Measurements from ENCODE around the gene KIAA1958.

KIAA1958 gene

DNA sequence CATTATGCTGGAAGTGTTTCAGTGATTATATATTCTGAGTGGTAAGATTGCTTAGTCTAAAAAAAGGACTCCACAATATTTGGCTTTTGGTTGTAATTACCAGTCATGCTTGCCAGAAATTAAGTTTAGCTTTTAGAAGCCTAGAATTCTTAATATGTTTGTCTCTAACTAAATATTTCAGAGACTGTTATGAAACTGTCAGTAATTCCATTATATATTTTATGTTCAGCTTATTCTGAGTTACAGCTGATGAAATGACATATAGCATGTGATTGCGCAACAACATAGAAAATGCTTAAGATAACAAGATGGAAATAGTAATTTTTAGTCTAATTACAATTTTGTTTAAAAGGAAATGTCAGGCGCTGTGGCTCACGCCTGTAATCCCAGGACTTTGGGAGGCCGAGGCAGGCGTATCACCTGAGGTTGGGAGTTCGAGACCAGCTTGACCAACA is 44.2 kb downstream of the KIAA1958 start:
- DNase-seq: no peak

DNA sequence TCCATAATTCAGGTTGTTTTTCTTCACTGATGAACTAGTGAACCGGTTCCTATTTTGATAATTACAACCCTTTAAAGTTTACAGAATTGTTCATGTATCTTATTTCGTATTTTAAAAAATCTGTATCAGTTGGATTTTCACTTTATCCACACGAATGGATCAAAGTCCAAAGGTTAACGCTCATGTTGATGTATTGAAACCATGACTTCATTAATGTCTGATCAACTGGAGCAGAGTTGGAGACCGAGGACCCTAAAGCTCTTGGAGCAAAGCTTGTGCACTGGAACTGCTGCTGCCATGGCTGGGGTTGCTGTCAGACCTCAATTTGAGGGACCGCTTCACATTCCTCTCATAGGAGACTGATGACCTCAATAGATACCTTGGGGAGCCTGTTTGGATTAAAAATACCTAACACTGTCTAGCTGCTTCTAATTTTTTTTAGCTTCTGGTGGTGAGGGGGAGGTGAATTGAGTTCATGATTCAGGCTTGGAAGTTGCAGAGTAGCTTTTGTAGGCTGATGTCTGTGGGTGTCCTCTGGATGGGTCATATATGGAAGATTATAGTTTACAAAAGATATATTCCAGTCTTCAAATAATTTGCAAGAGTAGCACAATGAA is 45.1 kb downstream of the KIAA1958 start:
- no peak for DNase-seq

DNA sequence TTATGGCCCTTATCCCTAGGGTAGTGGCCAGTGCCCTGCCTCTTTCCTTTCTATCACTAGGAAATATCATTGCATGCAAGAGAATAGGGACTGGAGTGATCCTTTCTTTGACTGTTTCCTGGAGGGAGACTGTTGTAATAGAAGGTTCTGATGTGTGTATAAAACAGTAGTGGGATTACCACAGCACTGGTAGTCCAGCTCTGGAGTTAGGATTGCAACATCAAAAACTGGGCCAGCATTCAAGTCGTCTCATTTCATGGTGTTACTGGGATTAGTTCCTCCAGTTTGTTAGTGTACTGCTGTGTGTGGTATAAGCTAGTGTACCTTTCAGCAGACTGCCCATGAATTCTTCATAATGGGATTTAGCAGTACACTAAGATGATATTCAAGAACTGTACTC is 45.8 kb downstream of the KIAA1958 start:
- no peak for DNase-seq

DNA sequence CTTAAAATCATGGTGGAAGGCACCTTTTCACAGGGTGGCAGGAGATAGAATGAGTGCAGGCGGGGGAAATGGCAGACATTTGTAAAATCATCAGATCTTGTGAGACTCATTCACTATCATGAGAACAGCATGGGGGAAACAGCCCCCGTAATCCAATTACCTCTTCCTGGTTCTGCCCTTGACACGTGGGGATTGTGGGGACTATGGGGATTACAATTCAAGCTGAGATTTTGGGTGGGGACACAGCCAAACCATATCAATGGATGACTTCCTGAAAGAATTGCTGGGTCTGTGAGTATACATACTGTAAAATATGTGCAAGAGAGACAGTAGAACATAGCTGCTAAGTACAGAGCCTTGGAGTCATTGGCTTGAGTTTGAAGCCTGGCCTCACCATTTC is 47.0 kb downstream of the KIAA1958 start:
- no peak for DNase-seq

DNA sequence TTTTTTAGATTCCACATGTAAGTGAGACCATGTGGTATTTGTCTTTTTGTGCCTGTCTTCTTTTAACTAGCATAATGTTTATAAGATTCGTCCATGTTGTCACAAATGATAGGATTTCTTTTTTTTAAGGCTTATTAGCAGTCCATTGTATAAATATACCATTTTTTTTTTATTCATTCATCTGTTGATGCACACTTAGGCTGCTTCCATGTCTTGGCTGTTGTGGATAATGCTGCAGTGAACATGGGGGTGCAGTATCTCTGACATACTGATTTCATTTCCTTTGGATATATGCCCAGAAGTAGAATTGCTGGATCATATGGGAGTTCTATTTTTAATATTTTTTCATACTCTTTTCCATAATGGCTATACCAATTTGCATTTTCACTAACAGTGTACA is 48.7 kb downstream of the KIAA1958 start:
- no peak for DNase-seq

DNA sequence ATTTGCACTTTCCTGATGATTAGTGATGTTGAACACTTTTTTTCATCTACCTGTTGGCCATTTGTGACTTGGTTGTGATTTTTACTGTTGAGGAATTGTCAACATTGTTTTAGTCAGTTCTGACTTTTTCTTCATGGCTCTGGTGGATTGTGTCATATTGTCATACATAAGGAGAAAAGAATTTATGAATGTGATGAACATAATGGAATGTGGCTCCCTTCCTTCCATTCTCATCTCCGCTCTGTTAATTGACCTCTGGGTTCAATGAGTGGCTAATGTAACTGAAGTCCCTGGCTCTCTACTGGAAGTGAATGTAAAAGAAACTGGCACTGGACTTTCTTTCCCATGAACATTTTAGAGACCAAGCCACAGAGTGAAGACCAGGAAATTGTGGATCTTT is 49.2 kb downstream of the KIAA1958 start:
- DNase-seq: no peak

DNA sequence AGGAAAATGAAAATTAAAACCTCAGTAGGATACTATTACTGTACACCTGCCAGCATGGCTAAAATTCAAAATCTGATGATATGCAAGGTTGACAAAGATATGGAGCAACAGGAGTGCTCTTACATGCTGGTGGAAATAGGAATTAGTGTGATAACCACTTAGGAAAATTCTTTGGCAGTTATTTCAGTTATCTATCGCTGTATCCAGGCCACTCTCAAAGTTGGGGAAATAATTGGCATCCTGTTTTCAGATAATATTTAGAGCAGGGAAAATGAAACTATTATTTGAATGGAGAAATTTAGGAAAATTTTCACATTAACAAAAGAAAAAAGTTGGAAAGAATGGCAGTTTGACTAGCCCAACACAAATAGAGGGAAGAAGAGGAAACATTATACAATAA is 50.9 kb downstream of the KIAA1958 start:
- DNase-seq: no peak

DNA sequence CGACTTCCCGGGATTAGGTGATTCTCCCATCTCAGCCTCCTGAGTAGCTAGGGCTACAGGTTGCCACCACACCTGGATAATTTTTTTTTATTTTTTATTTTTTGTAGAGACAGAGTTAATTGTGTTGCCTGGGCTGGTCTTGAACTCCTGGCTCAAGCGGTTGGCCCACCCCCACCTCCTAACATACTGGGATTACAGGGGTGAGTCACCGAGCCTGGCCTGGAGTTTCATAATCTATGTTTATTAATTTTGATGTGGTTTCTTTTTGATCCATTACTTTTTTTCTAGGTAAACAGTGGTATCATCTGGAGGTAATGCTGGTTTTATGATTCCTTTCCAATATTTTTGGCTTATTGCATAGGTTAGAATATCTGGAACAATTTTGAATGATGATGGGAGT is 54.2 kb downstream of the KIAA1958 start:
- no peak for DNase-seq

DNA sequence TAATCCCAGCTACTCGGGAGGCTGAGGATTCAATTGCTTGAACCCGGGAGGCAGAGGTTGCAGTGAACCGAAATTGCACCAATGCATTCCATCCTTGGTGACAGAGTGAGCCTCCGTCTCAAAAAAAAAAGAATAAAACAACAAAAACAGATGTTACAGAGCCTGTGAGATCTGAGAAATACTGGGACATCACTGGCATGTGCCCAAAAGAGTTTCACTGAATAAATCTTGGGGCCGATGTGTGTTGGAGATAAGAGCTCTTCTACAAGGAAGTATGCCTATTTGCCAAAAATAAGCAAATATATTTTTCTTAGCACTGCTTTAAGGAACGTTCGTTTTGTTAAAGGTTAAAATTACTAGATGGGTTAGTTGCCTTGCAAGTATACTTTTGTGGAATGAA is 55.1 kb downstream of the KIAA1958 start:
- DNase-seq: no peak

DNA sequence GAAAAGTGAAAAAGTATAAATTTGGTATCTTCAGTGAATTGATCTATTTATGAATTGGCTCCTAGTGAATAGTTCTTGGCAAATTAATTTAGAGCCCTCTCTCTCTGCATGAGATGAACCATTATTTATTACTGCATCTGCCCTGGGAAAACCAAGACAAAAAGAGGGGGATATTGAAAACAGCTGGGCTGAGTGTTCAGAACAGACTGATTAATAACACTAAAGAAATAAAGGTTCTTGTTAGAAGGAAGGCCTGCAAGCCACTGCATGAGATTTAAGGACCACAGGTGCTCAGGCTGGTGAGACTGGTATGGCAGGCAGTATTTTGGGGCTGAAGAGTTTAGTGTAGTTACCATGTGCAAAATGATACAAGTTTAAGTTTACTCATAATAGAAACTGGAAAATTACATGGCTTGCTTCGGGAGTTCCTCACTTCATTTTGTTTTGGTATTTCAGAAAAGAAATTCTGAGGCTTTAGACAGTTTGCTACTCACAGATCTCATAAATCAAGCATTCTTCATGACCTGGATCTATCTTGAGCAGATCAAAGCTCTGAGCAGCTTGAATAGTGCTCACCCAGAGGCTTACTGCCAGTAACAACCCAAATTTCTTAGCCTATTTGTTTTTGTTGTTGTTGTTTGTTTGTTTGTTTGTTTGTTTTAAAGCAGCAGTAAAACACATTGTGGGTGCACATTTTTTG is 56.1 kb downstream of the KIAA1958 start:
- no peak for DNase-seq

DNA sequence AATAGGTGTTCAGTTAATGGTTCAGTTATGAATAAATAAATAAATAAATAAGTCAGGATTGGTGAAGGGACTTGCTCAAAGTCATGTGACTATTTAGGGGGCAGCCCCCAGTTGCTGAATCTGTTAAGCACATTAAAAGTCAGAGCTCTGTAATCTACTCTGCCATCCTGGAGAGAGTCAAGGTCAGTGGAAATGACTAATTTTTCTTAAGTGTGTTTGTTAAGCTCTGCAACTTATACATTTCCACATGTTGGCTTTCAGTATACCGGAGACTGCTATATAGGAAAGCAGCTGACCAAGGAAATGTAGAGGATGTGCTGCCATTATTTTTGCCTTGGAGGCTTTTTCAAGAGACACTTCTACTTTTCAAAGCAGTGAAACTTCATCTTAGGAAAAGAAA is 57.9 kb downstream of the KIAA1958 start:
- DNase-seq: no peak

DNA sequence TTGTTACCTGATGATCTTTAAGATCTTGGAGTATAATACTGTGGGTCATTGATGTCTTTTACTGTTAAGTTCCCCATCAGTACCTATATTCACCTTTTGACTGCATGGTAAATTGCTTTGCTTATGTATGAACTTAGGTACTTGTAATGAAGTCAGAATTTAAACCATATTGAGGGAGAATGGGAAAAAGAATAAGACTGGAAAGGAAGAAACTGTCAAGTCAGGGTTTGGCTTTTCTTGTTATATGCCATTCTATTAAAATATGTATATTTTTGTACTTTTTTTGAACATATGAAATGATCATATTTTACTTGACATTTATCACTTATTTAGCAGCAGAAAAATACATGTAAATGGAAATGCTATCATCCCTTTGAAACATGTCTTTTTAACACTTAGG is 58.6 kb downstream of the KIAA1958 start:
- no peak for DNase-seq

DNA sequence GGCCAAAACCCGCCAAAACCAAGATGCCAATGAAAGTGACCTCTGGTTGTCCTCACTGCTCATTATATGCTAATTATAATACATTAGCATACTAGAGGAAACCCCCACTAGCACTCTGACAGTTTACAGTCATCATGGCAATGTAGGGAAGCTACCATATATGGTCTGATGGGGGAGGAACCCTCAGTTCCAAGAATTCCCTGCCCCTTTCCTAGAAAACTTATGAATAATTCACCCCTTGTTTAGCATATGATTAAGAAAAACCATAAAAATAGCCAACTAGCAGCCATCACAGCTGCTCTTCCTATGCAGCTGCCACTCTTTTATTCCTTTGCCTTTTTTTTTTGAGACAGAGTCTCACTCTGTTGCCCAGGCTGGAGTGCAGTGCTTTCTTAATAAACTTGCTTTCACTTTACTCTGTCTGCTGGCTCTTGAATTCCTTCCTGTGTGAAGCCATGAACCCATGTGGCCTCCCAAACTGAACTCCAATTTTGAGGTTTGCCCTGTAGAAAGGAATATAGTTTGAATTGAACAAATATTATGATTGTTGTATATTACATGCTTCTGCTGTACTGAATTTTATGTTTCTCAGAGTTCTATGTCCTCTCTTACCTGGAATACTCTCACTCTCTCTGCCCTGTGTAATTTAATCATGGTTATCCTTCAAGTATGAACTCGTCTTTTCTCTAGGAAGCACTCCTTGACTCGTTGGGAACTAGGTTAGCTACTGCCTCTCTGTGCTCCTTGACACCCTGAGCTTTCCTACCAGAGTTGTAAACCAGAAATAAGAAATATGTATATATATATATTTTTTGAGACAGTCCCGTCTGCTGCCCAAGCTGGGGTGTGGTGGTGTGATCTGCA is 59.8 kb downstream of the KIAA1958 start:
- DNase-seq: no peak

DNA sequence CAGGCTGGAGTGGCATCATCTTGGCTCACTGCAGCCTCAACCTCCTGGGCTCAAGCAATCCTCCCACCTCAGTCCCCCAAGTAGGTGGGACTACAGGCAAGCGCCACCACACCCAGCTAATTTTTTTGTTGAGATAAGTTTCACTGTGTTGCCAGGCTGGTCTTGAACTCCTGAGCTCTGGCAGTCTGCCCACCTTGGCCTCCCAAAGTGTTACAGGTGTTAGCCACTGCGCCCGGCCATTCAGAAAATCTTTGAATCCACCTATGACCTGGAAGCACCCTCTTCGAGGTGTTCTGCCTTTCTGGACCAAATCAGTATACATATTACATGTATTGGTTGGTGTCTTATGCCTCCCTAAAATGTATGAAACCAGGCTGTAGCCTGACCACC is 61.4 kb downstream of the KIAA1958 start:
- no peak for DNase-seq

DNA sequence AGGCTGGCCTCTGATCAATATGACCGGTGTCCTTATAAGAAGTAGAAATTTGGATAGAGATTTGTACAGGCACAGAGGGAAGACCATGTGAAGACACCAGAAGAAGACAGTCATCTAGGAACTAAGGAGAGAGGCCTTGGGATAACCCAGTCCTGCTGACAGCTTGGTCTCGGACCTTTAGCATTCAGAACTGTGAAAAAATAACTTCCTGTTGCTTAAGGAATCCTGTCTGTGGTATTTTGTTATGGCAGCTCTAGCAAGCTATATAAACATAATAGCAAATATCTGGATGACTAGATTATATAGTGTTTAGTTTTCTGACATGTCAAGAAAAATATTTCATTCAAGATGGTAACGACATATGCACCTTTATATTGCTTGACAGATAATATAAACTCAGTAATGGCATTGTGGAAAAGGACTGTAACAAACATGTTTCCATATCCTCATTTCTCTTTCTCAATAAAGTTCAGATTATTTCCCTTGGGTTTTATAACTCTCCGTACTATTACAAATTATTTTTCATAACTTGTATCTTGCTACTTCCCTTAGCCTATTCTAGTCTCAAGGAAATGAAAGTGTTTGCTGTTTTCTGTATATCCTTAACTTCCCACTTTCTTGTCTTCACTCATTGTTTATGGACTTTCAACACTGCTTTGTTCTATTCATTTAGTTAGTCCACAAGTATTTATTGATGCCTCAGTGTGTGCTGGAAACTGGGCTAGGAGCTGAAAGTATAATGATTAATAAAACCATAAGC is 62.4 kb downstream of the KIAA1958 start:
- no peak for DNase-seq

DNA sequence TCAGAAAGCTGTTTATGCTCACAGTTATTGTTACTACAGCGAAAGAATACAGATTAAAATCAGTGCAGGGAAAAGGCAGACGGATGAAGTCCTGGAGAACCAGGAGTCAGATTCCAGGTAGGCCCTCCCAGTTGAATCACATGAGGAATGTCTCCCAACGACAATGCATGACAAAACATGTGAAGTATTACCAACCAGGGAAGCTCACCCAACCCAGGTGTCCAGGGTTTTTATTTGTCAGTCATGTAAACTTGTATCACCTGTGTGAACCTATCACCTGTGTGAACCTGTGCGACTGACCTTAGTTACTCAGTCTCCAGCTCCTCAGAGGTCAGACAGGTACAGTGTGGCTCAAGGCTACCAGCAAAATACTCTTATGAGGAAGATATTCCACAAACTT is 63.9 kb downstream of the KIAA1958 start:
- DNase-seq: no peak

DNA sequence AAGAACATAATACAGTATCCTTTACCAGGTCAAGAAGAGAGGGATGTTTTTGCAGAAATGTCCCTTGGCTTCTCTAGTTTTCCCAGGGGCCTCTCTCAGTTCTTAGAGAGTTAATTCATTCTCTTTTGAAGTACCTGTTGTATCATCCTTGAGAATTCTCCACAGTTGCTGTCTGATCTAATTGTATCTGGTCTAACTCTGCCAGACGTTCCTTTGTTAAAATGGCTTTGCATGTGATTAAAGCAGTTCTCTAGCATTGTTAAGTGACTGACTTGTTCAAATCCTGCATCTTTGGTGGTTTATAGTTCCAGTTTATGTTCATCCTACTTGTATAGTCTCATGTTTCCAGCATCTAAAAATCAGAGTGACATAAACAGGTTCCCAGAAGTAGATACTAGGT is 65.0 kb downstream of the KIAA1958 start:
- no peak for DNase-seq

DNA sequence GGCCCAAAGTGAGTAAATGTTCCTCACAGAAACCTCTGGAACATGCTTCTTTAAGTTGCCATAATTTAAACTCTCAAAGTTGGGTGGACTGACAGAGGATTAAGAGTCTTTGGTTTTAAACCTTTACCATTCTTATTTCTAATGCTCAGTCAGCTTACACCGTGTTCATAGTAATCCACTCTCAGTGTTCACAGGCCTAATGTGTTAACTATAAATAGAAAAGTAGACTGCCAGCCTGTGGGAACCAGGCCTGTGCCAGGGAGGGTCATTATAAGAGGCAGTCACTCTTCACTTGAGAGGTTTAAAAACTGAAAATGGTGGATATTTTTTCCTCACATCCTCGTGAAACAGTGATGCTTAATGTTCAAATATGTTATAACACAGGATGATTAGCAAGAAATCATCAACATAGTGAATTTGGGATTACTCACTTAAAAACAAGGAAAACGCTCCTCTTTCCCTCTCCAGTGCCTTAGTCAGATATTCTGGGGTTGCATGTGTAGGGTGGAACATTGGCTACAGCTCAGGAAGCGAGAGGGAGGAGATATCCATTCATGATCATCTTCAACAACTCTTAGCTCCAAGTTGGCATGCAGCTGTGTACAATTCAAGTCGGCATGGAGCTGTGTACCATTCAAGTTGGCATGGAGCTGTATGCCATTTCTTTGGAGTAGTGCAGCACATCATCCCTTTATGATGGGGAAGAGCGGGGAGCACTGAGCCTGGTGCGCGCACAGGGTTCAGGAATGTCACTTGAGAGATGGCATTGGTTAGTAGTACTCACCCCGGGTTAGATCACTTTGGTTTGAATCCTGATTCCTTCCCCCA is 65.8 kb downstream of the KIAA1958 start:
- DNase-seq: no peak

DNA sequence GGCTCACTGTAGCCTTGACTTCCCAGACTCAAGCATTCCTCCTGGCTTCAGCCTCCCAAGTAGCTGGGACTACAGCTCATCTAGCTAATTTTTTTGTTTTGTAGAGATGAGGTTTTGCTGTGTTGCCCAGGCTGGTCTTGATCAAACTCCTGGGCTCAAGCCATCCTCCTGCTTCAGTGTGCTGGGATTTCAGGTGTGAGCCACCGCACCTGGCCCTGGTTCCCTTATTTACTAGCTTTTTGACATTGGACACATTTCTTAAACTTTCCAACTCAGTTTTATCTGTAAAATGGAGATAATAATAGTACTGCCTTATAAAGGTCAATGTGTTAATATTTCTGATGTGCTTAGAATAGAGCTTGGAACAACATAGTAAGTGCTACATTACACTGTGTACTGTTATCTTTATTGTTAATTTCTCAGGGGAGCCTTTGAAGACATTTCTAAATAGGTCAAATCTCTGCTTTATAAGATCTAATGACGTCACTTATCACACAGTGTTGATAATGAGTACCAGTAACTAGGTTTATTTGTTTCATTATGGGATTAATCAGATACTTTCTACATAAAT is 66.7 kb downstream of the KIAA1958 start:
- no peak for DNase-seq

DNA sequence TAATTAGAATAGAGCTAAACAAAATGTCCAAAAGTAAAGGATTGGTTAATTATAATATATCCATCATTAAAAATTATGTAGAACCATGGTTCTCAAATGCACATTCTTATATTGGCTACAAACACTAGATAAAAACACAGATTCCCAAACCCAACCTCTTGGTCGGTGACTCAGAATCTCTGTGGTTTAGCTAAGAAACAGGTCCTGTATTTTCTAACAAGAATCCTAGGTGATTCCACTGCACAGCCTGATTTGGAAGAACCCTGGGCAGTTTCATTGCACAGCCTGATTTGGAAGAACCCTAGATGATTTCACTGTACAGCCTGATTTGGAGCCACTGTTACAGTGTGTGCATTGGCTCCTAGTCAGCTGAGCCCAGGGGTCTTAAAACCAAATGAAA is 67.9 kb downstream of the KIAA1958 start:
- DNase-seq: no peak

Measured in nucleus accumbens (tissue), 56 donors.